ENCODE data around the gene SPP1.

The SPP1 gene

DNA sequence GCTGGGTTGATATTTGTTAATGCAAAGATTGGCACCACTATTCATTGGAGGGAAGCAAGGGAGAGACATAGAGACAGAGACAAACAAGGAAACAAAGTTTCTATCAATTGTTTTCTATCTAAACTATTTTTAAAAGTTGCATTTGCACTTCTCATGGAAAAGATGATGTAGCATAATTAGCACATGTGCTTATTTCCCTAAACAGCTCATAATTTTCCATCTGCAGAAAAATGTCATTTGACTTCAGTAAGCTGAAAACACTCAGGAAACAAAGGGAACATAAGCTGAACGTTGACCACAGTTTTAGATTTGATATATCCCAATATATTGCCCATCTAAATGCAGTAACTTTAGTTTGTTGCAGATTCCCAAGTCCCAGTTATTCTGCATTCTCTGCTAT lies 18.5 kb upstream of the SPP1 start:
- DNase-seq = no peak

DNA sequence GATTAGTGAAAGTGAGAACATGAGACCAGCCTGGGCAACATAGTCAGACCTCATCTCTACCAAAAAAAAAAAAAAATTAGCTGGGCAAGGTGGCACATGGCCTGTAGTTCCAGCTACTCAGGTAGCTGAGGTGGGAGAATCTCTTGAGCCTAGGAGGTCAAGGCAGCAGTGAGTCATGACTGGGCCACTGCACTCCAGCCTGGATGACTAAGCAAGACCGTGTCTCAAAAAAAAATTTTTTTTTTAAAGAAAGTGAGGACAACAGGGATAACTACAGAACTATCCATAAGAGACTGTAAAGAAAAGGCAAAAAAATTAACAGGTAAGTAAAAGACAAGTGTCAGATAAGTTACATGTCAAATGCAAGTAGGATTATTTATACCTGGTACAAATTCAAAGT lies 13.5 kb upstream of the SPP1 start:
- no peak for DNase-seq

DNA sequence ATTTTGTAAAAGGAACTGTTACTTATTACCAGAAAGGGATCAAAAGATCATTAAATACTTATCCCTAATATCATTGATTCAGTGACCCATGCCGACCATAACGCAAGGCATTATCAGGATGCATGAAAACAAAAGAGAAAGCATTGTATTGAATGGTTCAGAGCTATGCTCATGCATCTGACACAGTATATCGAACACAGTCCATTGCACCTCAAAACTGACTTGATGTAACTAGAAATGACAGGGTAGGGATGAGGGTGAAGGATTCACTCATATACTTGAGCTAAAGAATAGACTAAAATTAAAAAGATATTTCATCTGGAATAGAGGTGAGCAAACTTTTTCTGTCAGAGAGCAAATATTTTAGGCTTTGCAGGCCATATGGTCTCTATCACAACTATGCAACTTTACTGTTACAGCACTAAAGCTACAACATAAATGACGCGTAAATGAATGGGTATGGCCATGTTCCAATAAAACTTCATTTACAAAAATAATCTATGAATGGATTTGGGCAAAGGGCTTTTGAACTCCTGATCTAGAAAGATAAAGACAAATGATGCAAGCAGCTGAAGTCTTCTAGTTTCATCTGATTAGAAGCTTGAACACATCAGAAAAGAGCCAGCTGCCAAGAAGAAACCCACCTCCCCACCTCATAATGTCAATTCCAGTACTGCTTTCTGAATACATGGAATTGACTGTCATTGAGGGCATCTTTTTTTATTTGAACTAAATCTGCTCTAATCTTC lies 12.9 kb upstream of the SPP1 start:
- no peak for DNase-seq

DNA sequence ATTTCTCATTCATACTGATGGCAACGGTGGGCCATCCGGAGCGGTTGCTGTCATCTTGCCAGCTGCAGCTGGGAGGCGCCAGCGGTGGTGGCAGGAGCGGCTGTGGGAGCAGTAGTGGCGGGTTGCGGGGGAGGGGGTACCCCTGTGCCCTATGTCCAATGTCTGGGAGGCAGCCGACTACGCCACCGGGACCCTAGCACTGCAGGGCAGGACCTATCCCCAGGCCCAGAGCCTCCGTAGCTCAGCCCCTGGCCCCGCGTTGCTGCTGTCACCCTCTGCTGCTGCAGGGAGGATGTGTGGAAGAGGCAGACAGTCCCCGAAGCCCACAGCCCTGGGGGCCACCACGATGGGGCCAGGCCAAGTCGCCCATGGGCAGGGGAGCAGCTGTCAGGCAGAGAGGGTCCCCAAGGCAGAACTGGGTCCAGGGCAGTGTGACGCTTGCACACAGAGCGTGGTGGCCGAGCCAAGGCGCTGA lies 10.0 kb upstream of the SPP1 start:
- no peak for DNase-seq

DNA sequence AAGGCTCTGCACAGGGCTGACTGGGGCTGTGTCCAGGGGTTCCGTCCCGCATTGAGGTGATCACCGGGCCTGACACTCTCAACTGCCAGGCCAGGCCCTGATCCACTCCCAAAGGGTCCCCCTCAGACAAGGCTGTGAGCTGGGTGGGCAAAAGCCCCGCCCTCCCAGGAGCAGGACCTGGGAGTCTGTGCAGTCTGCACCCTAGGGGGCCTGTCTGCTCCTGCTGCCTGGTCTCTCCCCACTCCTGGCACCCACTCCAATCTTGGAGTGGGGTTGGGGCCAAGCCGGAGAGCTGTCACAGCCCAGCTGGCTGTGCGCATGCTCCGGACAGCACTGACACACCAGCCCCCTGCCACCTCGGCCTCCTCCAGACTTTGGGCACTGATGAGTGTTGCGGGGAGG lies 9.4 kb upstream of the SPP1 start:
- no peak for DNase-seq

DNA sequence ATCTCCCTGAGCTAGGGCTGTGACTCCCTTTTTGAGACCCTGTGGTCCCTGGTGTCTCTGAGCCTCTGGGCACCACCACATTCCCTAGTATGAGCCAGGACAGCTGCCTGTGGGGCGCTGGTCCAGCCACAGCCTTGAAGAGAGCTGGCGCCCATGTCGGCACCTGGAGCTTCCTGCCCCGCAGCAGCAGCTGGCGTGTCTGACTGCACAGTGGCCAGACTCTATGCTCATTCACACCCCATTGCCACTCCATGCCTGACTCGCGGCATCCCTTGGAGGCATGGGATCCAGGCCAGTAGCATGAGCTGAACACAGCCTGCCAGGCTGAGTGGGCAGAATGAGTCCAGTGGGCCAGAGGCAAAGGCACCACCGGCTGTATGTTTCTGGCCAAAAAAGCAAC lies 8.3 kb upstream of the SPP1 start:
- DNase-seq = no peak

DNA sequence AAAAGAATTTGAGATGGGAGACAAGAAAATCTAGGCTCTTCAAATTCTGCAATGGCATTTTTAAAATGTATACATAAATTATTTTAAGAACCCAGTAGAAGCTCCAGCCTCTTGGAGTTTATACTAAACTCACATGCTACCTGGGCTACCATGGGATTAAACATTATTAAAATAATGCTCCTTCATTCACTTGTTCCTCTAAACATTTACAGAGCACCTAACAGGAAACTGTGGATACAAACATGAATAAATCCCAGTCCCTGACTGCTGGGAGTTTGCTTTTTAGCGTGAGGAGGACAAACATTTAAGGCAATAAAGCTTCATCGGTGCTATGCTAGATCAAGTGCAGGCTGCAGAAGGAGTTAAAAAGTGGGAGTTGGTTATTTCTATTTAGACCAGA lies 5.4 kb upstream of the SPP1 start:
- DNase-seq = no peak

DNA sequence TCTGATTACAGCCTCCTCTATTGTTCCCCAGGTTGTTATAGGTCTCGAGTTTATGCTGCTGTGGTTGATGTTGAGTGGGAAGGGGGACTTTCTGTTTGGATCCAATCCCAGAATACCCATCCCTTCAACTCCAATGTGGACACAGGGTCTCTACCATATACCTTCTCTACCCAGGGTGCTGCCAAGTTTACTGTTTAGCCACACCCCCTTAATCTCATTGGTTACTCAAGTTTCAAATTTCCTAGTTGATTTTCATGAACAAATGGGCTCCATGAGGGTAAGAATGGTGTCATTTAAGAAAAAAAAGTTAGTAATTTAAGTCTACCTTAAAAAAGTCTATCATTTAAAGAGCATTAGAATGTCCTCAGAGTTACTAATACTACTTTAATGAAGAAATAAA lies 3.6 kb upstream of the SPP1 start:
- no peak for DNase-seq

DNA sequence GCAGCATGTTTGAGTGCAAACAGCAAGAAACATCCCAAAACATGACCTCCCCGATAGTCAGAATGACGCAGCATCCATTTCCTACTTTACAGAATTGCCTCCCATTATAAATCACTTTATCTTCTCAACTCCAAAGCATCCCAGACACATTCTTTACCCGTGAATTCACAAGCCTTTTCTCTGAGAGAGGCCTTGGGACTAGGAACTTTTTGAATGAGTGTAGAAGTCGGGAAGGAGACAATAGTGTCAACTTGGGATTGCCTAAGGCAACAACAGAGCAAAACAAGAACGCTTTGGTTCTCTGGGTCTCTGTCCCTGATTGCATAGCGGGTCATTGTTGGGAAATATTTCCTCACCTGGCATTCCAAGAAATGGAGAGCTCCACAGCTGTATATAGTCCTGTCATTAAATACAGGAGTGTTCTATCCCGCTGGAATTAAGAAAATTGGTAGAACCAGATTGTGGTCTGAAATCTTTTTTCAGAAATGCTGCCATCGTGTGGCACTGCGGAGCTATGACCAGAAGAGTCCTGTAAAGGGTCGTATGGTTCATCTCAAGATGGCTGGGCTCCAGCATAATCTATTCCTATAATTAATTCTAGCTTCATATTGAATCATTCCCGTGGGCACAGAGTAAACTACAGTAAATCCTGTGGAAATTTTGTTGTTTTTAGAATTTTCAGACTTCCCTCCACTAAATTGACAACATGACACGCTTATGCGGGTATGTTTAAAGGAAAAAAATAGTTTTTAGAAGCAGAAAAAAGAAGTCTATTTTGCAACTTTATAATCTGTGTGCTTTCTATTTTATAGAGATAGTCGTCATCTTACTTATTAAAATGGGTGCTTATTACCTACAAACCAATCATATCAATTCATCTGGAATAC lies 2.0 kb upstream of the SPP1 start:
- DNase-seq = peak; percentile 53 to 78 (median 70)

DNA sequence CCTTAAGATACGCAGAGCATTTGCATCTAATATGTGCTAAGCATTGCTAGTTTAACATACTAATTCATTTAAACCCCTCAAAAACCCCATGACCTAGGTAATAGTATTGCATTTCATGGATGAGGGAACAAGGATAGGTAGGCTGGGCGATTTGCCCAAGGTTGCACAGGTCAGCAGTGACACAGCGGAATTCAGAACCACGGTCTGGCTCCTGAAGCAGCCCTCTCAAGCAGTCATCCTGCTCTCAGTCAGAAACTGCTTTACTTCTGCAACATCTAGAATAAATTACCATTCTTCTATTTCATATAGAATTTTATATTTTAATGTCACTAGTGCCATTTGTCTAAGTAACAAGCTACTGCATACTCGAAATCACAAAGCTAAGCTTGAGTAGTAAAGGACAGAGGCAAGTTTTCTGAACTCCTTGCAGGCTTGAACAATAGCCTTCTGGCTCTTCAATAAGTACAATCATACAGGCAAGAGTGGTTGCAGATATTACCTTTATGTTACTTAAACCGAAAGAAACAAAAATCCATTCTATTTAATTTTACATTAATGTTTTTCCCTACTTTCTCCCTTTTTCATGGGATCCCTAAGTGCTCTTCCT lies 555 bp upstream of the SPP1 start:
- no peak for DNase-seq

DNA sequence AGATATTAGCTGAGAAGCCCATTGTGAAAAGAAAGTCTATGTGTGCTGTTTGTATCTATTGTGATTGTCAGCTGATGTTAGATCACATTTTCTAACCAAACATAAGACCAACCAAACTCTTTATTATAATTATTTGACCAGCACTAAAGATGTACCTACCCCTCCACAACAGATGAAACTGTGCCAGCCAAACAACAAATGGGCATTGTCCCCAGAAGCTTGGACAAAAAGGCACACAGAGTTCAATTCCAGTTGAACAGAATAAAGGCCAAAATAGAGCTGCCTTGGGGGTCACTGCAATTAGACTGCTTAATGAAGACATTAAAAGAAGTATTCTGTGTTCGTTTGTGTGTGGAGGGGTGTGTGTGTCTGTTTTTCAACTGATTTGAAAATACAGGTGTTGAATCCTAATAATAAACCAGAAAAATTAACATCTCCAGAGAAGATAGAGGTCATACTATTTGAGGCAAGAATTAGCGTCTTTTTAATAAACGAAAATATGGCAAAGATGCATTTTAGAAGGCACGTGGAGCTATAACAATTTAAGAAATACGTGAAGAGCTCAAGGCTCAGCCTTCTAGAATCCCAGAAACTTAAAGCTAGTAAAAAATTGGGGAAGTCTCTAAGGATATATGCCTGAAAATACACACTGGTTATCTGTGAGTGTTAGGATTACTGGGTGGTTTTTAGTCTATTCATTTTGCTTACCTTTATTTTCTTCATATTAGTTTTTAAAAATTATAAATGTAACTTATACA lies 2.2 kb downstream of the SPP1 start:
- DNase-seq = no peak

DNA sequence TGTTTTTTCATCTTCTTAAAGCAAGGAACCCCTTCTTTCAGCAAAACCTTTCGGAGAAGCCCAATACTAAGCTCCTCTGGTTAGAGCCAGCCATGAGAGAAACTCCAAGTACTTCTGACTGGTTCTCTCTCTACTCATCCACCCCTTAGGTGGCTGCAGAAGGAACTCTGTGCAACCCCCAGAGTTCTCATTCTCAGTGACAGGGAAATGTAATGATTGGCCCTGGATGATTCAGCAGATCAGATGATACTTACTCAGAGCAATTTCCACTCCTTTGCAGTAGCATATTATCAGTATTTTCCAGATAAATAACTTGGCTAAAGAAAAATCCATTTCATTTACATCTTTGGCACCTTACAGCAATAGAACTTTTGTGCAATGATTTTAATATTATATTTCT lies 3.2 kb downstream of the SPP1 start:
- no peak for DNase-seq

DNA sequence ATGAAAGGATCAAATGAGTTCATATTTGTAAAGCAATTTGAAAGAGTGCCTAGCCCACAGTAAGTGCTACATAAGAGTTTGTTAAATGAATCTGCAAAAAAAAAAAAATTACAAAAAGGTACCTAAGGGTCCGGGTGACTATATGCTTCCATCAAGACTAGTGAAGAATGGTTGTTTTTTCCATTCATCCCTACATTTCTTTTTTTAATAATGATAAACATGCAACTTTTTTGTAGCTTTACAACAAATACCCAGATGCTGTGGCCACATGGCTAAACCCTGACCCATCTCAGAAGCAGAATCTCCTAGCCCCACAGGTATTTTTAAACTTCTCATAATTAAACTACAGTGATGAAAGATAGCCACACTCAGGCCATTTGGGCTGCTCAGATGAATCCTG lies 4.3 kb downstream of the SPP1 start:
- DNase-seq = no peak

DNA sequence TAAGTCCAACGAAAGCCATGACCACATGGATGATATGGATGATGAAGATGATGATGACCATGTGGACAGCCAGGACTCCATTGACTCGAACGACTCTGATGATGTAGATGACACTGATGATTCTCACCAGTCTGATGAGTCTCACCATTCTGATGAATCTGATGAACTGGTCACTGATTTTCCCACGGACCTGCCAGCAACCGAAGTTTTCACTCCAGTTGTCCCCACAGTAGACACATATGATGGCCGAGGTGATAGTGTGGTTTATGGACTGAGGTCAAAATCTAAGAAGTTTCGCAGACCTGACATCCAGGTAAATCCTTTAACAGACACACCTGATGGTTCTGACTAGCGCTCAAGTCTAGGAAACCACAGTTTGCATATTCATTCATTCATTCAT lies 6.0 kb downstream of the SPP1 start:
- no peak for DNase-seq

DNA sequence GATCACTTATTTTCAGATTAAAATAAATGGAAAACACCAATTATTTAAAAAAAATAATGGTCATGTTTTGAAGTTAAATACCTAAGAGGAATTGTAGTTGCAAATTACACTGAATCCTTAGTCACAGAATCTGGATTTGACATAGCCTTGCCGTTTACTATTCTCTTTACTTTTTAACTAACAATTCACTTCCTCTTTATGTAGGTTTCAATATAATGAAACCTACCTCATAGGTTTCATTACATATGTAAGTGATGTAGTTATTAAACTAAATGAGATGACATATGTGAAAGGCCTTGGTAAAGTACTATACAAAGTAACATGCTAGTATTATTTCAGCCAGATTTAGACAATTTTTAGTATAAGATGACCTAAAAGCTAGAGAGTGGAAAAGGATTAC lies 6.5 kb downstream of the SPP1 start:
- no peak for DNase-seq

DNA sequence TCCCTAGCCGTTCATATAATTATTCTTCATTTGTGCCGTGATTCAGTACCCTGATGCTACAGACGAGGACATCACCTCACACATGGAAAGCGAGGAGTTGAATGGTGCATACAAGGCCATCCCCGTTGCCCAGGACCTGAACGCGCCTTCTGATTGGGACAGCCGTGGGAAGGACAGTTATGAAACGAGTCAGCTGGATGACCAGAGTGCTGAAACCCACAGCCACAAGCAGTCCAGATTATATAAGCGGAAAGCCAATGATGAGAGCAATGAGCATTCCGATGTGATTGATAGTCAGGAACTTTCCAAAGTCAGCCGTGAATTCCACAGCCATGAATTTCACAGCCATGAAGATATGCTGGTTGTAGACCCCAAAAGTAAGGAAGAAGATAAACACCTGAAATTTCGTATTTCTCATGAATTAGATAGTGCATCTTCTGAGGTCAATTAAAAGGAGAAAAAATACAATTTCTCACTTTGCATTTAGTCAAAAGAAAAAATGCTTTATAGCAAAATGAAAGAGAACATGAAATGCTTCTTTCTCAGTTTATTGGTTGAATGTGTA lies 7.0 kb downstream of the SPP1 start:
- no peak for DNase-seq

DNA sequence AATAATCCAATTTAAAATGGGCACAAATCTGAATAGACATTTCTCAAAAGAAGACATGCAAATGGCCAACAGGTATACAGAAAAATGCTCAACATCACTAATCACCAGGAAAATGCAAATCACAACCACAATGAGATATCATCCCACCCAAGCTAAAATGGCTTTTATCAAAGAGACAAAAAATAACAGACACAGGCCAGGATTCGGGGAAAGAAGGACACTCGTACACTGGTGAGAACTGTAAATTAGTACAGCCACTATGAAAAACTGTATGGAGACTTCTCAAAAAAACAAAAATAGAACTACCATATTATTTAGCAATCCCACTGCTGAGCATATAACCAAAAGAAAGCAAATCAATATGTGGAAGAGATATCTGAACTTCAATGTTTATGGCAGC lies 8.5 kb downstream of the SPP1 start:
- no peak for DNase-seq

DNA sequence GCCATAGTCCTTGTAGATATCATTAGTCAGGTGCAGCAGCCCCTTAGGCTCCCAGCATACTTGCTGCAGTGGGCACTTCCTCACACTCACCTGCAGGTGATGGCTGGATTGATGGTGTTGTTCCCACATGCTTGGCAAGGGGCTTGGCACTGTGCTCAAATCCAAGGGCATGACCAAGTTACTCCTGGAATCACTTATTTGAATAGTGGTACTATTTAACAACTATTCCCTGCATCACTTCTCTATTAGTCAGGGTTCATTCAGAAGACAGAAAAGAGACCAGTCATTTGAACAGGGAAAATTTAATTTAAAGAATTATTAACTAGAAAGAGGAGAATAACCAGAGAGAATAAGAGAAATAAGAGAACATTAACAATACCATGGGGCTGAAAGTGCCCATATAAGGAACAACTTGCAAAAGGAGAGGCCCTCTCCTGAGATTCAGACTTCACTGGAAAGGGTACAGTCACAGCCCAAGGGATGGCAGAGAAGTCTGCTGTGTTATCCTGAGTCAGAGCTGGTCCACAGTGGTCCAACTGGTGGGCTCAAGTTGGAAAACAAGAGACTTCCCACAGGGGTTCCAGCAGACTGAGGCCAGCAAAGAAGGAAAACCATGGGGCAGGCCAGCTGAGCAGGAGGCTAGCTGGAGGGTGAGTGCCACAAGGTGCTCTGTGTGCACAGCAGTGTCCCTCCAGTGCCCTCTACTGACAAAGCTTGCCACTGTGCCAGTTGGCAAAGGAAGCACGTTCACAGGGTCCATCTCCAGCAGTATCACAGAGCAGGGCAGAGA lies 9.8 kb downstream of the SPP1 start:
- peak; percentile 16 to 69 (median 37) for DNase-seq

DNA sequence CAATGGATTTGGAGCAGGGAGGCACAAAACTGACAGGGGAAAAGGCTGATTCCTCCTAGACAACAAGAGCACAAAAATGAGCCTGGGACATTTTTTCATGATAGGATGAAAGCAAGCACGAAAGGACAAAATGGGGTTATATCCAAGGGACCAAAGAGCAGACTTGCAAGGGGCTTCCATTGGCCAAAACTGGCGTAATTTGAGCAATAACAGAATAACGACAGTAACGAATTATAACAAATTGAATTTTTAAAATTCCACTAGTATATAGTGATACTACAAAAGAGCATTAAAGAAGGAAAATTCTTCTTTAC lies 10.3 kb downstream of the SPP1 start:
- no peak for DNase-seq

DNA sequence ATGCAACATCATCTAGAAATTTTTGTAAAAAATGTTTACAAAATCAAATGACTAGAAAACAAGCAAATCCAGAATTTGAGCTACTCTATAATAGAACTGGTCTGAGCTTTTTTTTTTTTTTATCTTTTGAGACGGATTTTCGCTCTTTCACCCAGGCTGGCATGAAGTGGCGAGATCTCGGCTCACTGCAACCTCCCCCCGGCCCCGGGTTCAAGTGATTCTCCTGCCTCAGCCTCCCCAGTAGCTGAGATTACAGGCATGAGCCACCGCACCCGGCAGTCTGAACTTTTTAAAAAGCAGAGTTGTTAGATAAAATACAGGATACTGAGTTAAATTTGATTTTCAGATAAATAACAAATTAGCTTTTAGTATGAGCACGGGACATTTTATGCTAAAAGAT lies 11.0 kb downstream of the SPP1 start:
- DNase-seq = no peak

DNA sequence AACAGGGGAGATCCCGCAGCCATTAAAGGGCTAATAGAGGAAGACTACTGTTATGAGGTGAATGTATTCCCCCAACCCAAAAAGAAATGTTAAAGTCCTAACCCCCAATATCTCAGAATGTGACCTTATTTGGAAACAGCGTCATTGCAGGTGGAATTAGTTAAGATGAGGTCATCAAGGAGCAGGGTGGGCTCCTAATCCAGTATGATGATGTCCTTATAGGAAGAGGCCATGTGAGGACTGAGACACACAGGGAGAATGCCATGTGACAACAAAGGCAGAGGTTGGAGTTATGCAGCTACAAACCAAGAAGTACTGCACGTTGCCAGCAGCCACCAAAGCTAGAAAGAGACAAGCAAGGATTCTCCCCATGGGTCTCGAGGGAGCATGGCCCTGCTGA lies 14.3 kb downstream of the SPP1 start:
- no peak for DNase-seq

DNA sequence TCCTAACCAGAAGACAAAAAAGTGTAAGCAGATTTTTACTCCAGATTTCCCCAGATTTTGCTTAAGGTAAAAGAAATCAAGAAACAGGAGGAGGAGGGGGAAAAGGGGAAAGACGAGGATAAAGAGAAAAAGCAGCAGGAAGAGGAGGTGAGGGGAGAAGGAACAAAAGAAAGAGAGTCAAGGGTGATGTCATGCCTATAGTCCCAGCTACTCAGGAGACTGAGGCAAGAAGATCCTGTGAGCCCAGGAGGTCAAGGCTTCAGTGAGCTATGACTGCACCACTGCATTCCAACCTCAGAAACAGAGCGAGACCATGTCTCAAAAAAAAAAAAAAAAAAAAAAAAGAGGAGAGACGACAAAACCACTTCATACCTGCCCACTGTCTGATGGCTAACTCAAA lies 19.9 kb downstream of the SPP1 start:
- no peak for DNase-seq

Data from NCI-H1417 (cell line).